Neuronal stem cell (in vitro differentiated cells): ENCODE measurements around the gene DAO.

Experiments
- DNase-seq: peaks from one replicate; pipeline ENCODE4 v3.0.0-alpha.2; 2013; ENCODE audit warnings: low spot score
- H2AFZ ChIP-seq: one replicate; pipeline ENCODE4 v1.6.1; 2013; ENCODE audit warnings: mild to moderate bottlenecking, low read length, inconsistent platforms
- H2AK5ac ChIP-seq: 2 replicates; pipeline ENCODE4 v1.6.1; 2013; ENCODE audit warnings: low read depth, mild to moderate bottlenecking, inconsistent platforms, low read length, moderate library complexity, mixed read lengths
- H2BK120ac ChIP-seq: 2 replicates; pipeline ENCODE4 v1.6.1; 2013; ENCODE audit warnings: low read depth, mild to moderate bottlenecking, inconsistent platforms, low read length, moderate library complexity, mixed read lengths
- H2BK12ac ChIP-seq: one replicate; pipeline ENCODE4 v1.6.1; 2013; ENCODE audit warnings: low read length, inconsistent platforms
- H2BK15ac ChIP-seq: 2 replicates; pipeline ENCODE4 v1.6.1; 2013; ENCODE audit warnings: mild to moderate bottlenecking, low read length, inconsistent platforms, mixed read lengths
- H2BK5ac ChIP-seq: one replicate; pipeline ENCODE4 v1.6.1; 2013; ENCODE audit warnings: inconsistent platforms, mild to moderate bottlenecking, low read length, moderate library complexity
- H3K14ac ChIP-seq: one replicate; pipeline ENCODE4 v1.6.1; 2013; ENCODE audit warnings: low read length, inconsistent platforms
- H3K18ac ChIP-seq: 2 replicates; pipeline ENCODE4 v1.6.1; 2013; ENCODE audit warnings: low read length, inconsistent platforms
- H3K23ac ChIP-seq: 2 replicates; pipeline ENCODE4 v1.6.1; 2013; ENCODE audit warnings: low read depth, mild to moderate bottlenecking, mixed read lengths, low read length, inconsistent platforms; ENCODE audit not compliant: poor library complexity
- H3K27ac ChIP-seq: replicated peaks from 3 replicates; pipeline ENCODE4 v1.5.1; 2013; ENCODE audit warnings: low read length, inconsistent platforms
- H3K27me3 ChIP-seq, 3 experiments: 2 replicates each; pipeline ENCODE4 v1.6.1; 2013; ENCODE audit warnings: low read length in 3 of 3, mild to moderate bottlenecking in 2 of 3, inconsistent platforms in 1 of 3, low read depth in 1 of 3, mixed read lengths in 1 of 3, moderate library complexity in 1 of 3; ENCODE audit not compliant: control insufficient read depth in 3 of 3, insufficient read depth in 3 of 3
- H3K36me3 ChIP-seq, 2 donors: replicated peaks in 1 of 2; 2 replicates each; pipeline ENCODE4 v1.6.1; 2013; ENCODE audit warnings: low read length in 2 of 2; ENCODE audit not compliant: control insufficient read depth in 2 of 2, insufficient read depth in 2 of 2
- H3K4ac ChIP-seq: 2 replicates; pipeline ENCODE4 v1.6.1; 2013; ENCODE audit warnings: inconsistent platforms, mild to moderate bottlenecking, low read length, moderate library complexity
- H3K4me1 ChIP-seq, 2 donors: 1 replicate in 1 of 2; 2 replicates in 1 of 2; pipeline ENCODE4 v1.6.1; 2013; ENCODE audit warnings: low read length in 2 of 2, low read depth in 1 of 2; ENCODE audit not compliant: control insufficient read depth in 2 of 2, insufficient read depth in 1 of 2
- H3K4me2 ChIP-seq: one replicate; pipeline ENCODE4 v1.6.1; 2013; ENCODE audit warnings: mild to moderate bottlenecking, low read length, inconsistent platforms; ENCODE audit not compliant: insufficient read depth, poor library complexity, severe bottlenecking
- H3K4me3 ChIP-seq, 2 donors: 2 replicates each; pipeline ENCODE4 v1.5.1; 2013; ENCODE audit warnings: low read length in 2 of 2, mild to moderate bottlenecking in 2 of 2, inconsistent platforms in 1 of 2, moderate library complexity in 1 of 2
- H3K79me1 ChIP-seq: one replicate; pipeline ENCODE4 v1.6.1; 2013; ENCODE audit warnings: low read depth, mild to moderate bottlenecking, inconsistent platforms, low read length, moderate library complexity
- H3K9ac ChIP-seq: one replicate; pipeline ENCODE4 v1.6.1; 2013; ENCODE audit warnings: mild to moderate bottlenecking, low read depth, low read length, inconsistent platforms; ENCODE audit not compliant: poor library complexity
- H3K9me3 ChIP-seq, 2 donors: replicated peaks in 1 of 2; 2 replicates each; pipeline versions ENCODE3 to v1.6.1; 2013; ENCODE audit warnings: low read length in 2 of 2, mild to moderate bottlenecking in 2 of 2, inconsistent platforms in 1 of 2, low read depth in 1 of 2, mixed read lengths in 1 of 2, moderate library complexity in 1 of 2; ENCODE audit not compliant: control insufficient read depth in 2 of 2, insufficient read depth in 1 of 2
- H4K8ac ChIP-seq: one replicate; pipeline ENCODE4 v1.6.1; 2013; ENCODE audit warnings: low read depth, mild to moderate bottlenecking, inconsistent platforms, low read length, moderate library complexity
- H4K91ac ChIP-seq: one replicate; pipeline ENCODE4 v1.6.1; 2013; ENCODE audit warnings: low read length, low read depth, mild to moderate bottlenecking, inconsistent platforms; ENCODE audit not compliant: poor library complexity
- WGBS, 2 donors: extraction: QIAGEN DNeasy Blood & Tissue Kit; methylation state at CpG; one replicate each; pipeline ENCODE4 v1.1.7; 2013; ENCODE audit warnings: missing lambda C conversion rate in 2 of 2, mixed read lengths in 1 of 2; ENCODE audit not compliant: insufficient read length in 2 of 2, insufficient replicate concordance in 1 of 2; ENCODE audit errors: extremely low coverage in 2 of 2; 5-methylcytosine and 5-hydroxymethylcytosine counted together

Gene DAO

GRCh38 chr12:108856428-108857157 is 23.3 kb upstream of the DAO start:
- Histone ChIP-seq H3K9me3 (peaks cover 2 to 10% of the 10 kb centered on the region in 2 donors), H3K4me2 (peak overlapping the region; percentile 72), H3K14ac (peak overlapping the region; percentile 91), H3K27ac (peak overlapping the region; percentile 50), H3K23ac (peak overlapping the region; percentile 0), H3K27me3 (no peaks in the 10 kb centered on the region), H2BK120ac (no peak overlapping the region), H3K79me1 (peaks cover 7% of the 10 kb centered on the region), H4K8ac (no peak overlapping the region), H2BK15ac (peak overlapping the region; percentile 18), H4K91ac (peak overlapping the region; percentile 38), H3K18ac (peak overlapping the region; percentile 94), H3K9ac (peak overlapping the region; percentile 95), H3K4me3 (peak overlapping the region; percentile 84 to 92), H3K4me1 (peaks cover 18 to 29% of the 10 kb centered on the region in 2 donors), H3K36me3 (peaks cover 2 to 35% of the 10 kb centered on the region in 2 donors), H2AFZ (peak overlapping the region; percentile 37), H3K4ac (no peak overlapping the region), H2BK12ac (peak overlapping the region; percentile 18), H2AK5ac (peak overlapping the region; percentile 28), H2BK5ac (peak overlapping the region; percentile 75)
- WGBS, 2 donors, result no CpG with 5 or more reads among the region's 24 CpGs
- DNase-seq, result no peak

GRCh38 chr12:108857158-108857407 is 22.8 kb upstream of the DAO start:
- Histone ChIP-seq H3K27ac (peak overlapping the region; percentile 41), H3K9ac (peak overlapping the region; percentile 95), H3K4me1 (peaks cover 18 to 29% of the 10 kb centered on the region in 2 donors), H4K91ac (no peak overlapping the region), H3K18ac (peak overlapping the region; percentile 94), H4K8ac (no peak overlapping the region), H2BK120ac (no peak overlapping the region), H3K23ac (peak overlapping the region; percentile 0), H3K14ac (peak overlapping the region; percentile 11), H3K36me3 (peaks cover 2 to 30% of the 10 kb centered on the region in 2 donors), H3K4me2 (peak overlapping the region; percentile 72), H2BK5ac (peak overlapping the region; percentile 75), H3K4ac (no peak overlapping the region), H2AK5ac (no peak overlapping the region), H2BK15ac (no peak overlapping the region), H2AFZ (peak overlapping the region; percentile 37), H3K9me3 (peaks cover 2 to 10% of the 10 kb centered on the region in 2 donors), H3K79me1 (peaks cover 7% of the 10 kb centered on the region), H3K27me3 (no peaks in the 10 kb centered on the region), H3K4me3 (peak overlapping the region; percentile 84 to 92), H2BK12ac (no peak overlapping the region)
- no peak for DNase-seq
- no CpG with 5 or more reads among the region's 30 CpGs for WGBS, 2 donors

GRCh38 chr12:108858311-108859074 is 21.4 kb upstream of the DAO start:
- Histone ChIP-seq H3K4me1 (peaks cover 18 to 29% of the 10 kb centered on the region in 2 donors), H3K18ac (peak overlapping the region; percentile 76), H3K23ac (no peak overlapping the region), H3K79me1 (peaks cover 7% of the 10 kb centered on the region), H3K4me2 (peak overlapping the region; percentile 49), H3K4me3 (peak overlapping the region; percentile 66 to 84), H3K9me3 (peaks cover 4 to 10% of the 10 kb centered on the region in 2 donors), H2BK120ac (no peak overlapping the region), H2BK5ac (no peak overlapping the region), H3K9ac (peak overlapping the region; percentile 64), H4K91ac (no peak overlapping the region), H2AK5ac (no peak overlapping the region), H3K14ac (no peak overlapping the region), H2BK12ac (no peak overlapping the region), H3K36me3 (peaks cover 2 to 18% of the 10 kb centered on the region in 2 donors), H4K8ac (no peak overlapping the region), H3K4ac (no peak overlapping the region), H2BK15ac (no peak overlapping the region), H3K27me3 (no peaks in the 10 kb centered on the region), H3K27ac (no peak overlapping the region), H2AFZ (peak overlapping the region; percentile 83)
- no CpG with 5 or more reads among the region's 18 CpGs for WGBS, 2 donors
- DNase-seq, result no peak
